Activated T-cell treated with anti-CD3 and anti-CD28 coated beads, Interleukin-2, amount 50 U/mL, for 48 hours (primary cell): ENCODE results near the gene ZSCAN5B.
A peak's percentile ranks its signal among the peaks of the same experiment; 100 is the strongest.

Experiments used
- DNase-seq, 2 experiments: peaks; one replicate each; pipeline ENCODE4 v3.0.0-alpha.2; 2020

The ZSCAN5B gene

DNA sequence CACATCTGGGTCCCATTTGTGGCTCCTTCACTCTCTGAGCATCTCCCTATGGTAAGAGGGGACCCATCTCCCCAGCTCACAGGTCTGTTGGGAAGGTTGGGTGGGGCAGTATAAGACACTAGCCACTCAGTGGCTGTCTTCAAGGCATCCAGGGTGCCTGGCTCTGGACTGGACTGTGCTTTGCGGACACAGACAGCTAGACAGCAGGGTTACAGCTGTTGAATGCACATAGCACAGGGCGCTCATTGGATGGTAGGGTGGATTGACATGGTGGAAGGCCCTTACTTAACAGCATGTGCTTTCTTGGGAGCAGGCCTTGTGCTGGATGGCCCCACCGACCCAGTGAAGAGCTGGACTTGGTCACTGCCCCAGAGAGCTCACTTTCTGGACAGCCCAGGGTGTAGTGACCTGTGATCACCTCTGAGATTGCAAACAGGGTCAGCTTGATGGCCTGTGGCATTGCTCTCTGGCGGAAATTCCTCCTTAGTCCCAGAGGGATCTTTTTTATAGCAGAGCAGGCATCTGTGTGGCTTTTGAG is 54.6 kb downstream of the ZSCAN5B start:
- no peak for DNase-seq

DNA sequence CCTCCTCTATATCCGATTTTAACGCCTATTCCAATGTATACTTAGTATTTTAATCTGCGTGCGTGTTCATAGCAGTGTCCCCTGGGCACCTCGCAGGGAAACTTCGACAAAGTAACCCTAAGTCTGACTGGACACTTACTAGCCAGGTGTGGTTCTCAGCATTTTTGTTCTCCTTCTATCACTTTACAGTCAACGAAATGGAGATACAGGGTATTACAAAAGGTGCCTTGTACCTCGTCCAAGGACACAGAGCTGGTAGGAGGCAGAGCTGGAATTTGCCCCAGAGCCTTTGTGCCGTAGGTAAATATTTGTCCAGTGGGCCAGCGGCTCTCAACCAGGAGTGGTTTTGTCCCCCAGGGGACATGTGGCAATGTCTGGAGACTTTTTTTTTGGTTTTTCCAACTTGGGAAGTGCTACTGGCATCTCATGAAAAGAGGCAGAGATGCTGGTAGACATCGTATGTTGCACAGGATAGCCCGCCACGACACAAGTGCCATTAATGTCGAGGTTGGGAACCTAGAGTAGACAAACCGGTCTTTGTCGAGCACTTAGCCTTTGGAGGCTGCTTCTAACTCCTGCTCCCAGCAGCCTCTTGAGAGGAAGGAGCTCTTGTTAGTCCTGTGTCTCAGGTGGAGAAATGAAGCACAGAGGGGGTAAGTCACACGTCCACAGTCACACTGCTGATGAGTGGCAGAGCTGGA is 55.3 kb downstream of the ZSCAN5B start:
- DNase-seq = no peak

DNA sequence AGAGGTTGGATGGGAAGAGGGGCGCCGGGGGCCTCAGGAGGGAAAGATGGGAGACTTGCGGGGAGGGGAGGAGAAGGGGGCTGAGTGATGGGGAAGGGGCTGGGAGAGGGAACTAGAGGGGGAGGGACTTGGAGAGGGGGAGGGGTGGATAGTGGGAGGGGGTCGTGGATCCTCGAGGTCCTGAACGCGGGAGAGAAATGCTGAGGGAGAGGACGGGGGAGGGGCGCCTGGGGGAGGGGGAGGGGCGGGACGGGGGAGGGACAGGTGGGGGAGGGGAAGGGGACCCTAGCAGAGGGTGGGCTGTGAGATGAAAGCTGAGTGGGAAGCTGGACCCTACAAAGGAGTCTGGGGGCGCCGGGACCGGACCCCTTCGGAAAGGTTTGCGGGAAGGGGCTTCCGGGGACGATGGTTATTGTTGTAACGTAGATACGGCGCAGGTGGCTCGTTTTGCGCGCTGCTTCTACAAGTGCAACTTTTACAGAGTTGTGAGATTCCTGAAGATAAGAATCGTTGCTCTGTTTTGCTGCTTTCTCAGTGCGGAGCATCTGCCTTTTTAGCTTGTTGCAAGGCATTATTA is 56.1 kb downstream of the ZSCAN5B start:
- peak; percentile 41 to 50 for DNase-seq

DNA sequence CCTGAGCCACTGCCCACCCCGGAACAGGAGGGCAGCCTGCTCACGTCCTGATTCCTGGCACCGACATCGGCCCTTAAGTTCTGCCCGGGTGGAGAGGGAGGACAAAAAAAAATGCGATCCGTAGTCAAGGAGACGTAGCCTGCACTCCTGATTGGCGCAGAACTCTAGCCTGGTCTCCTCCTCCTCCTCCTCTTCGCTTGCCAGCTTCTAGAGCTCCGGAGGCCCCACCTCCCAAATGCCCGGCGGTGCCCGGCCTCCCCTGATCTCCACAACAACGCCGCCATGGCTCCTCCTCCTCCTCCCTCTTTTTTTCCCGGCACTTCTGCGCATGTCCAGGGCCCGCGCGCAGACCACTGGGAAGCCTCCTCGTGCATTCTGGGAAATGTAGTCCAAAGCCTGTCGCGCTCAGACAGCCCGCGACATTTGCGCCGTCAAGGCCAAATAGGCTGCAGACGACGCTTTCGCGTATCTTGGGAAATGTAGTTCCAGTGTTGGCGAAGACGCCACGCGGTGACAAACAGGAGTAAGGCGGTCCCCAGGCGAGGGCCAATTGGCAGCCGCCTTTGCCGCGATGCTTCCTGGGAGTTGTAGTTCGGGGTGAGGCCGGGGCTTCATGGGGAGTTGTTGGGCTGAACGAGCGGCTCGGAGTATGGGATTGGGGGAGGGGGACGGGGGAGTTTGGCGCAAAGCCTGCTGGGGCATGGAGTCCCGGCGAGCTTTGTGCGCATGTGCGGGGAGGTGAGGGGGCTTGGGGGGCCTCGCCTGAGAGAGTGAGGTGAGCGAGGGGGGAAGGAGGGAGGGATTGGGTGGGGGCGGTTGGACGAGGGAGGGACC is 56.8 kb downstream of the ZSCAN5B start, which contains the start of gene ZNF444:
TSS of gene ZNF444 (plus strand) at position 705 of the 834 bp plus-strand sequence. CDS start 5,625 bp downstream, outside the sequence.
- peak; percentile 99 for DNase-seq

DNA sequence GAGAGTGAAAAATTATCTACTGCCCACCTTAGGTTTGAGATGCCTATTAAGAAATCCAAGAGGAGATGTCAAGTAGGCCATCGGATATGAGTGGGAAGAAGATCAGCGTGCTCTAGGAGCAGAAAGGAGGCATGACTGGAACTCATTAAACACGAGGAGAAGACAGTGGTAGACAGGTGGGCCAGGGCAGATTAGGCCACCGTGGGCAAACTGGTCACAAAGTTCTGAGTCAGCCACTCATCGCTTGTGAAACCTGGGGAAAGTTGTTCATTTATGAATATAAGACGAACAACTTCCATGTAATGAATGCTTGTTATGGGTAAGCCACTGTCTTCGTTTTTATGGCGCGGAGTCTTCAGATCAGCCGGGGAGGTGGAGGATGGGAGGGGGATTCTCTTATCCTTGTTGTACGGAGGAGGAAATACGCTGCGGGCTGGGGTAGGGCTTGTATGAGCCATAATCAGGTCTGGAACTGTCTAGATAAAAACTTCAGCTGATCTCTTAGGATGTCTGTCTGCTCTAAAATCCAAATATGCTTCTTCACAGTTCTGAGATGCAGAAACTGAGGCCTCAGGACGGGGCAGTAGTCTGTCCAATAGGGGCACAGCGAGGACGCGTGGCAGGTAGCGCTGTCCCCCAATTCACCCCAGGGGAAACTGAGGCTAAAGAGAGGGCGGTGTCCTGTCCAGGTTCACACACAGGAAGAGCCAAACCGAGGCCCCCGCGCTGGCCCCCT is 57.6 kb downstream of the ZSCAN5B start:
- peak in 1 of 2 experiments; percentile 35 for DNase-seq
